ENCODE data around the gene SLC24A3.

The SLC24A3 gene

DNA sequence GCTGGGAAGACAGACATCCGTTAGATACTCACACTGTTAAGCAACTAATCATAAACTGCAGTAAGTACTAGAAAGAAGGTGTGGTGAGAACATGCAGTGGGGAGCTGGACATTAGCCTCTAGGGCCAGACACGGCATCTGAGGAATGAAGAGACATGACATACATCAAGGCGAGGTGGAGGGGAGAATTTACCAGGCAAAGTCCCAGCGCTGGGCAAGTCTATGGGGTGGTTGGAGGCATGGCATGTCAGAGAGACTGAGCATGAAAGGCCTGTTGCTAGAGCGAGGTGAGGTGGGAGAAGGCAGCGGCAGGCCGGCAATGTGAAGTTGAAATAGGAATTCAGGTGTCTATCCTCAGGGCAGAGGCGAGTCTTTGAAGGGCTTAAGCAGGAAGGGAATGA, 31.8 kb downstream of the SLC24A3 start:
- no peak for DNase-seq

DNA sequence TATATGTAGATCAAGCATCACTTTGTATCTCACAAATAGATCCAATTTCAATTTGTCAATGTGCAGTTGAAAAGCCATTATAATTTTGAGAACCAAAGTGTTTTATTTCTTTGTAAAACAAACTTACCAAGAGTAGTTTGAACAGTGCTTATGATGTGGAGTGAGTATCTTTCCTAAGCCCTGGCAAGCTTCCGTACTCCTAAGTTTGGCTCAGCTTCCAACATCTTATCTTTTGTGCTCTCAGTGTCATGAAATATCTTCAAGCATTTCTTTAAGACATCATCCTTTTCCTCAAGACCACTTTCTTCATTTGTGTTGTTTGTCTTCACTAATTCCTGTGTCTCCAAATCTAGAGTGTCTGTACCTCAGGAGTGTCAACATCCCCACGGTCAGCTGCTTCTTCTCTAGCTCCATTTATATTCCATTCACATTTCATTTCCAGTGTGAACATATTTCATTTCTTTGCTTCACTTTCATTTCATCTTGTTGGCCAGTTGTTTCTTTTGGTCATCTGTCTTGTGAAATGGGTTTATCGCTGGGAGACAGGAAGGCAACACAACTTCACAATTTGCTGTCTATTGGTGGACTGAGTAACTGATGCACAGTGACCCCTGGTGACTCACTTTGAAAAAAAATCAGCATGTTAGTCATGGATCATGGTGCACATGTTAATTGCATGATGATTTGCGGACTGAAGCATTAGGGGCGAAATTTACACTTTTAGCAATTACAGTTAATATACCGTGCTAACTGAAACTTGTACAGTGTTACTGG, 36.9 kb downstream of the SLC24A3 start:
- DNase-seq: no peak

DNA sequence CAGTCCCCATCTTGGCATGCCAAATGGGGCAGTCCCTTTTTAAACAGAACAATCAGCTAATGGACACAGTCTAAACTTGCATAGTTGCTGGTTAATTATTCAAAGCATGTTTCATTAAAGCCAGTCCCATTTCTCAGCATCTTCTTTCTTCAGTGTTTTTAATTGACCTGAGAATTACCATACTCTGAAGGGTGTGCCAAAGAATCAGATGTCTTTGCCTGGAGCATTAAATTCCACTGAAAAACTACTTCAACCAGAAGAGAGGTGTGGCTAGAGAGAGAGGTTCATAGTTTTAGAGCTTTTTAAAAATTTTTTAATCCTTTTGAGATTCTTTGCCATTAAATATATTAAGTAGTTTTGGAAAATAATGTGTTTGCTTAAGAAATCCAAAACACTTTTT, 37.9 kb downstream of the SLC24A3 start:
- DNase-seq: no peak

DNA sequence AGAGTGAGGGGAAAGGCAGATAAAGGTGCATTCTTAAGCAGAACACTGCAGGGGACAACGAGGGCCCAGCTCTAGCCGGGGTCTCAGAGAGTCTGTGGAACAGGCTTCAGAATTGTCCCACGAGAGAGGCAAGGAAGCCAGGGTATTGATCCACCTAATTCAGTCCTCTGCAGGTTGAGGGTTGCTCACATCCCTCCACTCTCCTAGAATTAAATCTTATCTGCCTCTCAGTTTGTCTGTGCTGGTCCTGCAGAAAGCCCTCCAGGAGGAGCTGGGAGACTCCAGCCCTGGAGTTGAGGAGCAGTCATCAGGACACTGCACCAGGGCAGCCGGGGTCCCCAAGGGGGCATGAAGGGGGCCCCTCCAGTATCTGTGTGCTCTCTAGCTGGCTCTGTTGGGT, 39.1 kb downstream of the SLC24A3 start:
- no peak for DNase-seq

DNA sequence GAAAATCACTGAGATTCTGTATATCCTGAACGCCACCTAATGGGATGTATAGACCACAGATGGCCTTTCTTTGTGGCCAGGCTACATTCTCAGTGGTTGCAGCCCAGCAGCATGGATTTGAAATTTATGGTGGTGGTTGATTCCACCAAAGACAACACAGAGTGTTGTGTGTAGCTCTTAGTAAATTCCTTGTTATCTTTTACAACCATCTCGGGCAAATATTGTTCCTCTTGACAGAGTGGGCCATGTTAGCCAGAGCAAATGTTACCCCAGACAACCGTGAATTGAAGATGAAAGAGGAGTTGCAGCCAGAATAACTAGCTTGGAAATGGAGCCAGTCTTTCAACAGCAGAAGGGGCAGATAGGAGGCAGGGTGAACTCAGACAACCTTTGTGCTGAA, 39.5 kb downstream of the SLC24A3 start:
- no peak for DNase-seq

DNA sequence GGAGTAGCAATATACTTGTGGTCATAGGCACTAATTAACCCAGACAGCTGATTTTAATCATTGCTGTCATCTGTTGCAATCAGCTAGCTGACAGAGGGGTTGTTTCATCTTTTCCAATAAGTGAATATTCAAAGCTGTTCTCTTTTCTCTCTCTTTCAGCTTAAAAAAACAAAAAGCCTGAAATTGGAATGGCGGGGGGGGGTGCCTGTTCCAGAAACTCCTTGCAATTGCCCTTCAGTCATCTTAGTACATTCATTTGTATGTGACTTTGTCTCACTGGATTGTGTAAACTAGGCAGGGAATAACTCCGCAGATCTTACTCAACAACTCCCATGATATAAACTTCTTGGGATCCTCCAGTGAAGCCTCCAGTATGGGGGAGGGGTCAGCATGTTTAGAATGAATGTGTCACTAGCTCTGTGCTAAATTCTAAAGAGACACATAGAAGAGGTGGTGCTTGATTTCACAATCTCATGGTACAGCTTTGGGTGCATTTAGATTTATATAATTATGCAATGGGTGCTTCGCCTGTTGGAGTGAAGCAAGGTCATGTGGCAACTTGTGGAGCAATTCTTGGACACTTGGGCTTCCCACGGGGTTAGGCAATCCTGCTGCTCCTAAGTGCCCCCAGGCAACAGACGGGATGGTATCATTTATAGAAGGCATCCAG, 40.1 kb downstream of the SLC24A3 start:
- DNase-seq: no peak

DNA sequence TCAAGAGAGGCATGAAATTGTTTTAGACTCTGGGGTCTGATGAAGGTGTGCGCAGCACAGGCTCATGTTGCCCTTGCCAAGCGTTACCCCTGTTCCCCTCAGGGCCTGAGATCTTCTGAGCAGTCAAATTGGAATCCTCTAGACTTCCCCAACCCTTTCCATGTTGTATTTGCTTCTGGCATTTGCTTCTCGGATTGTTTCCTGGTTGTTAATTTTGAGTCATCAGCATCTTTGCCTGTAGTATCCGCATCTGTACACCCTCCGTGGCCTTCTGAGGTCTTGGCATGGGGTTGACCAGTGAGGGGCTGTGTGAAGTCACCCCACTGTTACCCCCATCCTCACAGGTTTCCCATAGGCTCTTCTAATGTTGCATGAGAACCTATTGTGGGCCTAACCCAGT, 40.9 kb downstream of the SLC24A3 start:
- no peak for DNase-seq

DNA sequence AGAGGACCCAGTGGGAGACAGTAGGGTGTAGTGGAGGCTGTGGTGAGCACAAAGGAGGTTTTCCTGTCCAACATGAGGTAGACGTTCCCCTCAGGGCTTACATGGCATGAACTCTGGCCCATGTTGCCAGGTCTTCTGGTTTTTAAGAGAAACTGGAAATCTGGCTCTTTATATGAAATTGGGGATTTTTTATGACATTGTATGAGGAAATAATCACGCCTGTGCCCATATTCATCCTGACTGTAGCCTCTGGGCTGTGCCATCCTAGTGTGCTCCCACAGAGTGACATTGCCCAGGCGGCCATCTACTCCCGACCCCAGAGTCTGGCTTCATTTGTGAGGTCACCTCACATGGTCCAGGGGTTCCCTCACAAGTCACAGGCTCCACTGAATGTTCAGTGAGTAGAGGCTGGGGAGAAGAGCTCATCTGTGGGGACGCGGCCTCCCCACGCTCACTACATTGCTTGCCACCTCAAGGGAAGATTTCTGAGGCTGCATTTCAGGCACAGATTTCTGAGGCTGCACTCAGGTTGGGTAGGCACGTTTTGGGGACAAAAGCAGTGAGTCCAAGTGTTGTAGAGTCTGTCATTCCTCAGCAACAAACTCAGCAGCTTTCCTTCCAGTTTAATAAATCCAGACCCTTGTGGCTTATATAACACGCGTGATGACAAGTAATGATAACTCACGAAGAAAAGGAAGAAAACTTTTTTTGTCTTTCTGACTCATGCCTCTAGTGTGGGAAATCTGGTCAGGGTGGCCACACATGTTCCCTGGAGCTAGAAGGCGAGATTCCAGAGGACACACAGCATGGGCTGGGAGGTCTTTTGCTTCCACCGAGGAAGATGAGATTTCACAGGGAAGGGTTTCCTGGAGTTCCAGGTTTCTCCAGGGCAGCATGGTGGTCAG, 41.7 kb downstream of the SLC24A3 start:
- no peak for DNase-seq

DNA sequence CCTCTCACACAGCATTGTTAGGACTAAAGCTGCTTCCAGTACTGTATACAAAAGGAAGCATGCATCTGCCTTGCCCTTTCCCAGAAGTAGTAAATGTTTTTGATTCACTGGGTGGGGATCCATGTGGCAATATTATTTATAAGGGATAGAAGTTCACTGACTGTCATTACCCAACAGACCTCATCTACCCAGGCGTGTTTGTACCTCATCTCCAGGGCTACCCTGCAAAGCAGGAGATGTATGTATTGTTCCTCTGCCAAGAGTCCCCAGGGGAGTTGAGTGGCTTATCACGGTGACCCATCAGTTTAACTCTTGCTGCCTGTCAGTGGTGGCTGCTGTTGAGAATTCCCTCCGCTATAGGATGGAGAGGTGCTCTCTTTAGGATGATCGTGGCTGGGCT, 42.5 kb downstream of the SLC24A3 start:
- DNase-seq: no peak

DNA sequence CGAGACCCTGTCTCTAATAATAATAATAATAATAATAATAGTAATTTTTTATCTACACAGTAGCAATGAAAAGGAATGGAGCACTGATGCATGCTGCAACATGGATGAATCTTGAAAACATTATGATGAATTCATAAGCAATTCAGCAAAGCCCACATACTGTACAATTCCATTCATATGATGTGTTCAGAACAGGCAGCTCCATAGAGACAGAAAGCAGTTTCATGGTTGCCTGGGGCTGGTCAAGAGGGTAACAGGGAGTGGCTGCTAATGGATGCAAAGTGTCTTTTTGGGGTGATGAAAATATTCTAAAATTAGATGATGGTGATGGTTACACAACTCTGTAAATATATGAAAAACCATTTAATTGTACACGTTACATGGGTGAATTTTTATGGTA, 43.6 kb downstream of the SLC24A3 start:
- no peak for DNase-seq

DNA sequence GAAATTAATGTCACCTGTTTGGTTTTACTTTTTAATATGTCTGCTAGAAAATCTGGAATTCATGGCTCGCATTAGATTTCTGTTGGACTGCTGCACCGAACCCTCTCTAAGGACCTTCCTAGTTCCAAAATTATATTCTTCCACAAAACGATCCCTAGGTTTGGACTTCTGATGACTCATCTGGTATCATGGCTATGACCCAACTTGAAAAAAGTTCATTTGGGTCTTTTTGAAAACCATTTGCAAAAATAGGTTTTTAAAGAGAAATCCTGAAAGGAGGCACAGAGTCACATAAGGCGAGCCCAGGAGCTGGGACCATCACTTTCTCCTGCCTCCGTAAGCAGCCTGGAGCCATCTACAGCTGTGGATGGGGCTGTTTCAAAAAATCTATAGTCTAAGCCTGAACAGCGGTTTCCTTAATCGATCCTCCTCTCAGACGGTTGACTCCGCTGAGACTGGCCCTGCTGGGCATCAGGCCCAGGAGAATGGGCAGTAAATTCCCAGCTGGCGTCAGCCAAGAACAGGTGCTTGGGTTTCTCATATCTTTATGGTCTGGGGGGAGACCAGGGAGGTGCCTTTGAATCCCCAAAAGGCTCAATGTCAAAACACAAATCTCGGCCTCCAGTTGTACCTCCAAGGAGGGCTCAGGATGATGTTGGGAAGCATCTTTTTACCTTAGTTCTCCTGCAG, 44.6 kb downstream of the SLC24A3 start:
- no peak for DNase-seq

DNA sequence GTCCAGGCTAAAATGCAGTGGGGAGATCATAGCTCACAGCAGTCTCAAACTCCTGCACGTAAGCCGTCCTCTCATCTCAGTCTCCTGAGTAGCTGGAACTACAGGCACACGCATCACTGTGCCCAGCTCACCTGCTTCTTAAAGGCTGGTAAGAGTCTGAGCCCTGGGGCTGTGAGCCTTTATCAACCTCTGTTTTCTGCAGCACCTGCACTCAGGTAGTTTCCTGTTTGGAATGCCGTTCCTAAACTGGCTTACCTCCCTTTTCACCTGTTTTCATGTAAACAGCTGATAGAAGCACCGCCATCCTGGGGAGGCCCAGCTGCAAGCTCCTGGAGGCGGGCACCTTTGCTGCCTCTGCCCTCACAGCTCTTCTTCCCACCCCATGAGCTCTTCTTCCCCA, 45.4 kb downstream of the SLC24A3 start:
- DNase-seq: no peak

DNA sequence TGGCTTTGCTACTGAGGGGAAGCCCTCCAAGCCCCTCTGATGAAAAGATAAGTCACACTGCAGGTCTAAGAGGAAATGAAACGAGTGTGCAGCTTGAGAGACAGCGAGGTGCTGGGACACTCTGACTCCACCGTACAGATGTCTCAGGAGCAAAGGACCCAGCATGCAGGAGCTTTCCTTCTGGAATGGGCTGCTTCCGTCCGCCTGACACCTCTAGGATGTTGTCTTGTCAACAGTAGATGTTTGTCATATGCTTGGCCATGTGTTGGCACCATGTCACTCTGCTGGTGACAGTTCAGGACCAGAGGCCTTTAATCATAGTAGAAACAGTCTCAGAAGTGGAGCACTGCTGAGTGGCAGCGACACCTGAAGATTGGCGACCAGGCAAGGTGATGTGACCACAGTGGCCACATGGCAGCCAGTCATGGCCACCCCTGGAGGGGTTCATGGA, 46.7 kb downstream of the SLC24A3 start:
- no peak for DNase-seq

DNA sequence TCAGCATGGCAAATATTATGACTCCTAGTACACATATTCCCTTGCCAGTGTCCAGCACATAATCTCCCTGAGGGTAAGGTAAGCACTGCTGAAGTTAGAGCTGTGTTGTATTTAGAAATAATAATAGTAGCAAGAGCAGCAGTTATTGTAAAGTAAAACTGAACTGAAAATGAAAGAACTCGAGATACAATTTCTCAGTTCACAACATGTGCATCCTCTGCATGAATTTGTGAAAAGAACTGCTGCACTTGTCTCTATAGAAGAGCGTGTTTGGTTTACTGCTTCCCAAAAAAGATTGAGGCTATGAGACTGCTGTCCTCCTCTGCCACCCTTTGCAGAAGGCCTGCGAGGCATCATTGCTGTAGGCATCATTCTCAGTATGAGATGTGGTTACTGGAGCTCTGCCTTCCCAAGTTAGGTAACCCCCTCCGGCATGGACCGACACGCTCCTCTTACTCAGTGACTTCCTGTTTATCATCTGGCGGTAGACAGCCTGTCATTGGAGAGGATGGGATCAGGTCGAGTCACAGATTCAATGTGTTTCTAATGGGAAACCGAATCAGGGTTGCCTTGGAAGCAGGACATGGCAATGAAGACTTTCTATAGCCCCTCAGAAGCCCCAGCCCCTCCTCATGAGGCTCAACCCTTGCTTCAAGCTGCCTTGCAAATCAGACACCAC, 48.1 kb downstream of the SLC24A3 start:
- no peak for DNase-seq

DNA sequence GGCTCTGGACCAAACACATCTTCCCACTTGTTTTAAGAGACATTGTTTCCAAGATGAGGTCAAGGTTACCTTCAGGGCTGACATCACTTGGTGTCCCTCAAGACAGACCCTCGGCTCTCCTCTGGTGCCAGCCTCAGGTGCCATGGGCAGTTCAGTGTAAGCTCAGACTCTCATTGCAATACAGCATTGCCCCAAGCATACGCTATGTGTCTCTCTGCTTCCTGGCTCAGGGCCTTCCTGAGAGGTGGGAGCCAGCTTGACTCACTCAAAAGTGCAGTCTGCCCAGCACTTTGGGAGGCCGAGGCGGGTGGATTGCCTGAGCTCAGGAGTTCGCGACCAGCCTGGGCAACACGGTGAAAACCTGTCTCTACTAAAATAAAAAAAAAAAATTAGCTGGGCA, 51.7 kb downstream of the SLC24A3 start:
- DNase-seq: no peak

DNA sequence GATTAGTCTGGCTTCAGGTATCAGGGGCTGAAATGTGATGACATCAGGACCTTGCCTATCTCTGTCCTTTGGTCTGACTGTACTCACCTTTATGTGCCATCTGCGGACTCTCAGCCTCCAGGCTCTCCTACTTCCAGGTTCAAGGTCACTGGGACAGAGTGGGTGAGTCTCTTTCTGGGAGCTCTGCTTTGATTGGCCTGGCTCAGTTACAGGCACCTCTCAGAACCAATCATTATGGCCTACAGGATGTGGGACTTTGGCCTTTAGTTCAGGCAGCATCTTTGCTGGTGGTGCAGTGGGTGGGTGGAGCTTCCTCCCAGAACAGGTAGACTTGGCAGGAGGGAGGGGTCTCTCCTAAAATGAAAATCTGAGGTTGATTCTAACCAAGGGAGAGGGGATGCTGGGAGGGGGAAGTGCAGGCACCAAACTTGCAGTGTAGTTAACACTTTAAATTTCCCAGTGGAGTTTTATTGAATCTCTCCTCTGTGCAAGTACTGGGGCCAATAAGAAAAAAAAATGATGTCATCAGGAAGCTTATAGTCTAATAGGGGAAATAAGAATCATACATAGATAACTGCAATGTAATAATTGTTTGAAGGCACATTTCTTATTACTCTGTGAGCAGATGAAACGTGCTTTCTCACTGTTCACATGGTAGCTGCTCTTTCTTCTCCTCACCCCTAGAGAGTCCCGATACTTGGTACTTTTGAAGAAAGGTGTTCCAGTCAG, 53.4 kb downstream of the SLC24A3 start:
- DNase-seq: no peak

DNA sequence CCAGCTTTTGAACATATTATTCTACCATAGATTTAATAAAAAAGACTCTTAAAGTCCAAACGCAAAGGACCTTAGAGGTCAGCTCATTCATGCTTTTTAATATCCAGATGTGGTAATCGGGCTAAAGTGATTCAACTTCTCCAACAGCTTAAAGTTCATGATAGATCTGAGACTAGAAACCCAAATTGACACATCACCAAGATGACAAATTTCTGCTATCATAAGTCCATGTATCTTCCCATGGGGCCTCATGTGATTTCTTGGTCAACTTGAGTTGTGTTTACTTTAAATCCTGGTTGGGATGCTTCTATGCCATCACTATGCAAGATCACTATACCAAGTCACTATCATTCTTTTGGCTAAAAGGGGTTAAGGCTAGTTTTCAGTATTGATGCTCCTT, 56.0 kb downstream of the SLC24A3 start:
- DNase-seq: no peak

DNA sequence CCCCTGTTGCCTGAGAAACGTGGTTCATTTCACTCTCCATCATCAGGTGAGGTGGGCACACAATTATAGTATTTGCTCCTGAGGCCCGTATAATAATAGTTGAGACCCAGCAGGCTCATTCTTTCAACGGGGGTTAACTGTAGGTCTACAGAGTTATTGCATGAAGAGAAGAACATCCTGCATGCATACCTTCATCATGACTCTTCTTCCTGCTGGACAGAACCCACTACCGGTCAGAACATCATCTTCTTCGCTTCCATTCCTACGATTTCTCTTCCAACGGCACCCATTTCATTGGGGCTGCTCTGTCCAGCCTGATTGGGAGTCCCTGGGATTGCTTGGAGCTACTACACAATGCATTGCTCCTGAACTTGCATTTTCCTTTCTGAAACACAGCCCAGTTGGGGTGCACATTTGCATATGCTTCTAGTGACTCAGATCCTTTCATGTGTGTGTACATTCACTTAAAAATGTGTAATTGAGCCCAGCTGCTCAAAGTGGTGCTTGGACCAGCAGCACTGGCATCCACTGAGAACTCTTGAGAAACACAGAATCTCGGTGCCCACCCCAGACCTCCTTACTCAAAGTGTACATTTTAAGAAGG, 57.4 kb downstream of the SLC24A3 start:
- DNase-seq: no peak

DNA sequence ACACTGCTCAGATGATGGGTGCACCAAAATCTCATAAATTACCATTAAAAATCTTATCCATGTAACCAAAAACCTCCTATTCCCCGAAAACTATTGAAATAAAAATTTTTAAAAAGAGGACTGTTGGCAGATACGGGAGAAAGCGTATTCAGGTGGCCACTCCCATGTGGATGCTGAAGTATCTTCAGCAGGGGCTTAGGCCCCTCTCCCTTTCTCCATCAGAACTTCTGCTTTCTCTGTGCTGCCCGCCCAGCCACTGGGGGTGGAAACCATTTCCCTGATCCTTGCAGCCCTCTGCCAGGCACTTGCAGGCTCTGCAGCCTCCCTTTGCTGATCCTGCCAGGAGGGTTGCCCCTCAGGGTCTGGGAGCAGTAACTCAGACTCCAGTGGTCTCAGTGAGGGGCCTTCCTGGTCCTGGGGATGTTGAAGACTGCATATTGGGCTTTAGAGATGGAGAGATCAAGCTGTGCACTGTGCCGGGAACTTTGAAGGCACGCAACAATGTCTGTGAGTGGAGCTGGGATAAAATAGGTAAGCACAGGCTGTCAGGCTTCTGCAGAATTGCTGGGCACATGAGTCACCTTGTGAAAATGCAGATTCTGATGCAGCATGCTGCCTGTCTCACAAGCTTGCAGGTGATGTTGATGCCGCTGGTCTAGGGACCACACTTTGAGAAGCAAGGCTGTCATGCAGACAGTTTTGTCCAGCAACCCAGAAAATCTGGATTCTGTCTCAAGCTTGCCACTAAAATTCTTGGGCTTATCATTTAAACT, 59.6 kb downstream of the SLC24A3 start:
- DNase-seq: no peak

DNA sequence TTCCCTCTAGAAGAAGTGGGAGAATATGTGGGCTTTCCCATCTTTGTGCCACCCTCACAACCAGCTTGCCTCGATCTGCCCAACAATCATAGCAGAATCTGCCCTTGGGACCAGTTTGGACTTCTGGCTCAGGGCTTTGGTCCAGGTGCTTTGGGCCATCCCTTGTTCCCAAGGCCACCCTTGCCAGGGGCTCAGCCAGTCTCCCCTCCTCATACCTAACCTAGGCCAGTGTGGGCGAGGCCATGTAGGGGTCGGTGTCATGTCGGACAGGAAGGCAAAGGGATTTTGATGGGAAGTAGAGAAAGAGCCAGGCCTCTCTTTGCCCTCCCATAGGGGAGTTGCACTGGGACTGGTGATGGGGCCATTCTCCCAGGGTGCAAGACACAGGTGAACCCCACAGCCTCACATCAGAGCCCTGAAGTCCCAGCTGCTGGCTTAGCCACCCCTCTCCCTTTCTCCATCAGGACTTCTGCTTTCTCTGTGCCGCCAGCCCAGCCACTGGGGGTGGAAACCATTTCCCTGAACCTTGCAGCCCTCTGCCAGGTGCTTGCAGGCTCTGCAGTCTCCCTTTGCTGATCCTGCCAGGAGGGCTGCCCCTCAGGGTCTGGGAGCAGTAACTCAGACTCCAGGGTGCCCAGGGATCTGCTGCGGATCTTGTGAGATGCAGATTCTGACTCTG, 60.7 kb downstream of the SLC24A3 start:
- DNase-seq: no peak
